SK-N-SH (cell line): Measurements from ENCODE around the gene EPB41L1. TPM values are rescaled to one million over a fixed set of nuclear protein-coding genes. Genes with fewer than 3 reads are reported as not detected.

Source experiments
- CTCF ChIA-PET: fragments of 300-600, 350-600 bp; formaldehyde crosslinking; extraction: SDS; loops from one replicate; lab custom pipeline; 2021; lab: Yijun Ruan, JAX
- POLR2A ChIA-PET: fragments of 350-600 bp; sonication (Branson Sonifier 250); formaldehyde crosslinking; extraction: SDS; loops from one replicate; lab custom pipeline; 2020; ENCODE audit warnings: antibody characterized with exemption, inconsistent platforms; lab: Yijun Ruan, JAX
- DNase-seq: peaks from one replicate; pipeline ENCODE4 v3.0.0; 2012
- H2AFZ ChIP-seq: fragments of 200-600 bp; sonication (generic); 2 replicates; pipeline ENCODE4 v1.8.1; 2016; ENCODE audit warnings: antibody characterized with exemption, mild to moderate bottlenecking, low read depth
- H3F3A ChIP-seq: fragments of 200-600 bp; sonication (generic); replicated peaks from 2 replicates; pipeline ENCODE3; 2016; ENCODE audit warnings: antibody characterized with exemption, mild to moderate bottlenecking; ENCODE audit not compliant: insufficient read depth
- H3K27ac ChIP-seq, 2 experiments: fragments of 200-500 bp in 1 of 2; fragments of 200-600 bp in 1 of 2; sonication (Bioruptor generic) in 1 of 2; sonication (generic), shearing (Covaris generic) in 1 of 2; 2 replicates each; pipeline versions ENCODE4 v1.5.1 to v1.6.1; 2014 to 2016; ENCODE audit warnings: low read depth in 2 of 2, inconsistent platforms in 1 of 2, low read length in 1 of 2, mild to moderate bottlenecking in 1 of 2, mixed read lengths in 1 of 2
- H3K27me3 ChIP-seq: fragments of 200-600 bp; sonication (generic), shearing (Covaris generic); 2 replicates; pipeline ENCODE4 v1.6.1; 2016; ENCODE audit warnings: mixed run types; ENCODE audit not compliant: insufficient read depth
- H3K36me3 ChIP-seq, 2 experiments: fragments of 200-500 bp in 1 of 2; fragments of 200-600 bp in 1 of 2; sonication (Bioruptor generic) in 1 of 2; sonication (generic) in 1 of 2; replicated peaks in 1 of 2; 2 replicates each; pipeline versions ENCODE3 to v1.5.1; 2014 to 2016; ENCODE audit warnings: low read length in 1 of 2, mild to moderate bottlenecking in 1 of 2; ENCODE audit not compliant: insufficient read depth in 2 of 2, control insufficient read depth in 1 of 2
- H3K4me1 ChIP-seq, 2 experiments: fragments of 200-500 bp in 1 of 2; fragments of 200-600 bp in 1 of 2; sonication (Bioruptor generic) in 1 of 2; sonication (generic), shearing (Covaris generic) in 1 of 2; 2 replicates each; pipeline versions ENCODE4 v1.5.1 to v1.6.1; 2014 to 2016; ENCODE audit warnings: low read depth in 1 of 2, low read length in 1 of 2, mixed run types in 1 of 2; ENCODE audit not compliant: insufficient read depth in 2 of 2, control insufficient read depth in 1 of 2
- H3K4me2 ChIP-seq: fragments of 200-600 bp; sonication (generic), shearing (Covaris generic); 2 replicates; pipeline ENCODE4 v1.6.1; 2017; ENCODE audit warnings: mixed run types
- H3K4me3 ChIP-seq, 2 experiments: fragments of 200-500 bp in 1 of 2; fragments of 200-600 bp in 1 of 2; sonication (Bioruptor generic) in 1 of 2; sonication (generic), shearing (Covaris generic) in 1 of 2; 2 replicates each; pipeline versions ENCODE4 v1.5.1 to v1.8.1; 2014 to 2016; ENCODE audit warnings: low read depth in 2 of 2, inconsistent platforms in 1 of 2, low read length in 1 of 2, mild to moderate bottlenecking in 1 of 2, mixed read lengths in 1 of 2, moderate library complexity in 1 of 2
- H3K79me2 ChIP-seq: fragments of 200-600 bp; sonication (generic); 2 replicates; pipeline ENCODE4 v1.8.1; 2017; ENCODE audit warnings: mild to moderate bottlenecking; ENCODE audit not compliant: insufficient read depth
- H3K9ac ChIP-seq: fragments of 200-600 bp; sonication (generic); 2 replicates; pipeline ENCODE4 v1.6.1; 2017; ENCODE audit warnings: mixed run types
- H3K9me2 ChIP-seq: fragments of 200-600 bp; sonication (generic); 2 replicates; pipeline ENCODE4 v1.6.1; 2017; ENCODE audit warnings: mixed run types
- H3K9me3 ChIP-seq: fragments of 200-600 bp; sonication (generic); 2 replicates; pipeline ENCODE4 v1.6.1; 2017; ENCODE audit warnings: mixed run types, mild to moderate bottlenecking, moderate library complexity
- H4K20me1 ChIP-seq: fragments of 200-600 bp; sonication (generic); 2 replicates; pipeline ENCODE4 v1.6.1; 2017; ENCODE audit warnings: mild to moderate bottlenecking, mixed run types; ENCODE audit not compliant: insufficient read depth
- CHD2 ChIP-seq: fragments of 150-350 bp; IDR thresholded peaks from 2 replicates; pipeline ENCODE4 v1.6.1; 2018; ENCODE audit warnings: low read length; ENCODE audit not compliant: partially characterized antibody
- FOSL2 ChIP-seq: IDR thresholded peaks from 2 replicates; pipeline ENCODE4 v1.4.0; 2012; ENCODE audit warnings: low read depth, mild to moderate bottlenecking, moderate library complexity, borderline replicate concordance
- GABPA ChIP-seq: IDR thresholded peaks from 2 replicates; pipeline ENCODE4 v1.4.0; 2012; ENCODE audit warnings: low read depth, mild to moderate bottlenecking
- GATA2 ChIP-seq: sonication (generic); formaldehyde crosslinking; IDR thresholded peaks from 2 replicates; pipeline ENCODE4 v1.5.0; 2020; ENCODE audit warnings: mild to moderate bottlenecking, missing genetic modification reagents
- MAX ChIP-seq: IDR thresholded peaks from 2 replicates; pipeline ENCODE4 v1.4.0; 2012; ENCODE audit warnings: low read depth
- MEF2A ChIP-seq: IDR thresholded peaks from 2 replicates; pipeline ENCODE4 v1.4.0; 2012; ENCODE audit warnings: low read depth, borderline replicate concordance
- NRF1 ChIP-seq: IDR thresholded peaks from 2 replicates; pipeline ENCODE4 v1.6.1; 2012; ENCODE audit warnings: low read depth, mild to moderate bottlenecking, low read length
- PBX3 ChIP-seq: IDR thresholded peaks from 2 replicates; pipeline ENCODE4; 2012
- RAD21 ChIP-seq: IDR thresholded peaks from 2 replicates; pipeline ENCODE4 v1.6.1; 2012; ENCODE audit warnings: mild to moderate bottlenecking, low read length
- RFX5 ChIP-seq: IDR thresholded peaks from 2 replicates; pipeline ENCODE4 v1.6.1; 2012; ENCODE audit warnings: mild to moderate bottlenecking, improper control_type of control experiment, low read length
- SIN3A ChIP-seq: IDR thresholded peaks from 2 replicates; pipeline ENCODE4 v1.6.1; 2012; ENCODE audit warnings: low read depth, mild to moderate bottlenecking, low read length, moderate library complexity, borderline replicate concordance
- TAF1 ChIP-seq: IDR thresholded peaks from 2 replicates; pipeline ENCODE4 v1.6.1; 2012; ENCODE audit warnings: low read depth, mild to moderate bottlenecking, low read length, moderate library complexity, borderline replicate concordance
- TCF12 ChIP-seq: IDR thresholded peaks from 2 replicates; pipeline ENCODE4 v1.4.0; 2012
- USF1 ChIP-seq: IDR thresholded peaks from 2 replicates; pipeline ENCODE4 v1.4.0; 2012; ENCODE audit warnings: low read depth, borderline replicate concordance
- YY1 ChIP-seq: IDR thresholded peaks from 2 replicates; pipeline ENCODE4 v1.4.0; 2012; ENCODE audit warnings: low read depth, mild to moderate bottlenecking
- WGBS: methylation state at CpG from one replicate; pipeline ENCODE4 v1.1.6; 2017; ENCODE audit warnings: low lambda C conversion rate; 5-methylcytosine and 5-hydroxymethylcytosine counted together
- polyA plus RNA-seq, 3 experiments: library from polyadenylated mRNA; depleted of rRNA; stranded (reverse); fragments of >200 nt; gene quantifications; 2 replicates each; pipeline ENCODE4 v1.2.3, GENCODE V29; 2012
- TF ChIP-seq, protein P1 (sequence below): fragments of 150-350 bp; IDR thresholded peaks from 2 replicates; pipeline ENCODE4 v1.6.1; 2016; ENCODE audit warnings: mild to moderate bottlenecking, low read depth, low read length
- TF ChIP-seq, protein P2 (sequence below): fragments of 150-350 bp; IDR thresholded peaks from 2 replicates; pipeline ENCODE4 v1.6.1; 2017; ENCODE audit warnings: antibody characterized with exemption, low read length, low read depth, borderline replicate concordance

EPB41L1 gene
- polyA plus RNA-seq, 1 of the 3 experiments (the other 2 are of a cell fraction): 26.1 TPM

DNA sequence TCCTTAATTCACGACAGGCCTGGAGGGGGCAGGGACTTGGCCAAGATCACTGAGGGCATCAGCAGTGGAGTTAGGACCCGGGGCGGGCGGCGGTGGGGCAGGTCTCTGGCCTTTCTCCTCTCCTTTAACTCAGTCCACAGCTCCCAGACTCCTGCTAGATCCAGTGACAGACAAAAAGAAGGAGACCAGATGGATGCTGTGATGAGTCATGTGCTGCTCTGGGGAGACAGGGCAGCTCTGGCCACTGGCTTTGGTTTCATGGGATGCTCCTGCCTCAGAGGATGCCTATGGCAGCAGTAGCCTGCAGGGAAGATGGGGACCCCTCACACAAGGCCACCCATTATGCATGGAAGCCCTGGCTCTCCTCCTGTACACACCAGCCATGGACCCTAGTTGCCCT, 20.5 kb downstream of the EPB41L1 start:
- 0 out of 2 replicates have a peak, but pooled peaks cover 4% of the 10 kb centered on the region for H4K20me1 ChIP-seq
- TF ChIP-seq FOSL2 (peak; percentile 58; the same call in 1 of the 2 replicates), RFX5 (no peak), TCF12 (peak; percentile 65), YY1 (no peak), PBX3 (peak; percentile 33; the same call in 1 of the 2 replicates), CHD2 (no peak), GATA2 (peak; percentile 4; the same call in 1 of the 2 replicates)
- TF ChIP-seq, protein P1, sequence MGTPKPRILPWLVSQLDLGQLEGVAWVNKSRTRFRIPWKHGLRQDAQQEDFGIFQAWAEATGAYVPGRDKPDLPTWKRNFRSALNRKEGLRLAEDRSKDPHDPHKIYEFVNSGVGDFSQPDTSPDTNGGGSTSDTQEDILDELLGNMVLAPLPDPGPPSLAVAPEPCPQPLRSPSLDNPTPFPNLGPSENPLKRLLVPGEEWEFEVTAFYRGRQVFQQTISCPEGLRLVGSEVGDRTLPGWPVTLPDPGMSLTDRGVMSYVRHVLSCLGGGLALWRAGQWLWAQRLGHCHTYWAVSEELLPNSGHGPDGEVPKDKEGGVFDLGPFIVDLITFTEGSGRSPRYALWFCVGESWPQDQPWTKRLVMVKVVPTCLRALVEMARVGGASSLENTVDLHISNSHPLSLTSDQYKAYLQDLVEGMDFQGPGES: no peak
- TF ChIP-seq, protein P2, sequence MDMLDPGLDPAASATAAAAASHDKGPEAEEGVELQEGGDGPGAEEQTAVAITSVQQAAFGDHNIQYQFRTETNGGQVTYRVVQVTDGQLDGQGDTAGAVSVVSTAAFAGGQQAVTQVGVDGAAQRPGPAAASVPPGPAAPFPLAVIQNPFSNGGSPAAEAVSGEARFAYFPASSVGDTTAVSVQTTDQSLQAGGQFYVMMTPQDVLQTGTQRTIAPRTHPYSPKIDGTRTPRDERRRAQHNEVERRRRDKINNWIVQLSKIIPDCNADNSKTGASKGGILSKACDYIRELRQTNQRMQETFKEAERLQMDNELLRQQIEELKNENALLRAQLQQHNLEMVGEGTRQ: no peak
- no peaks in the 10 kb centered on the region for H3K9me2 ChIP-seq
- no peaks in the 10 kb centered on the region for H3K79me2 ChIP-seq
- peaks cover 0 to 23% of the 10 kb centered on the region in 2 experiments; a peak in 2 of 4 replicates for H3K4me1 ChIP-seq
- no peaks in the 10 kb centered on the region for H3K9me3 ChIP-seq
- WGBS: 72% methylated on average over 5 of the region's 5 CpGs
- no peak overlapping the region for H3K4me2 ChIP-seq
- POLR2A ChIA-PET: interaction anchor here (1.4 kb wide), 1 partner anchor 13 kb away, joined by 4 read pairs; no protein-coding TSS in a partner anchor
- peak; percentile 47 for DNase-seq
- H3K27ac ChIP-seq: peak overlapping the region in 1 of 2 experiments; percentile 48; a peak in 1 of 4 replicates
- CTCF ChIA-PET: interaction anchor here (0.9 to 3.4 kb wide), 7 partner anchors 12 to 264 kb away, joined by 3 to 14 read pairs (median 6); no protein-coding TSS in a partner anchor
- no peak overlapping the region for H3K9ac ChIP-seq
- H3K36me3 ChIP-seq: peaks cover 0 to 10% of the 10 kb centered on the region in 2 experiments
- H3K4me3 ChIP-seq: no peak overlapping the region
- H3K27me3 ChIP-seq: no peaks in the 10 kb centered on the region
- no peak overlapping the region for H2AFZ ChIP-seq
- H3F3A ChIP-seq: no peaks in the 10 kb centered on the region

DNA sequence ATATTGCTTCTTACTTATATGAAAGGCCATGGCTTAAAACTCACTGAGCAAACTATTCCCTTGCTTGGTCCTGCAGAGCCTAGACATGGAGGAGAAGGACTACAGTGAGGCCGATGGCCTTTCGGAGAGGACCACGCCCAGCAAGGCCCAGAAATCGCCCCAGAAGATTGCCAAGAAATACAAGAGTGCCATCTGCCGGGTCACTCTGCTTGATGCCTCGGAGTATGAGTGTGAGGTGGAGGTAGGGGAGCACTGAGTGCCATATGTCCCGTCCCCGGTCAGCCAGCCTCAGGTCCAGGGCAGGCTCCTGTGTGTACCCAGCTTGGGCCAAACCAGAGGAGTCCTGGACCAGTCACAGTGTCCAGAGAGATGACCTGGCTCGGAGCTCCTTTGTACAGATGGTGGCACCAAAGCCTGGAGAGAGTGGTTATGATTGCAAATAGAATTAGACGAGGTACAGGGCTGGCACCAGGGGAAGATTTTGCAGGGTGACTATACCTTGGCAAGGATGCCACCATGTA, 21.0 kb downstream of the EPB41L1 start:
- WGBS: 88% methylated on average over 10 of the region's 10 CpGs

More for the DNA sequence above, 21.0 kb downstream of the EPB41L1 start:
- Histone ChIP-seq H3K27me3 (no peaks in the 10 kb centered on the region), H3K9me2 (no peaks in the 10 kb centered on the region), H3K27ac (peak overlapping the region in 1 of 2 experiments; percentile 48; a peak in 1 of 4 replicates), H3K9ac (no peak overlapping the region), H3K4me1 (peaks cover 0 to 23% of the 10 kb centered on the region in 2 experiments; a peak in 1 of 4 replicates), H3K9me3 (no peaks in the 10 kb centered on the region), H3K36me3 (peaks cover 0 to 13% of the 10 kb centered on the region in 2 experiments), H3K79me2 (no peaks in the 10 kb centered on the region), H2AFZ (no peak overlapping the region), H3K4me3 (no peak overlapping the region), H3F3A (no peaks in the 10 kb centered on the region), H4K20me1 (0 out of 2 replicates have a peak, but pooled peaks cover 4% of the 10 kb centered on the region), H3K4me2 (no peak overlapping the region)
- TF ChIP-seq FOSL2: no peak
- TF ChIP-seq MEF2A: no peak
- no peak for TF ChIP-seq USF1
- no peak for TF ChIP-seq MAX
- no peak for TF ChIP-seq RAD21
- TF ChIP-seq NRF1: no peak
- TF ChIP-seq SIN3A: no peak
- no peak for TF ChIP-seq TAF1
- TF ChIP-seq, protein P2: no peak
- no peak for TF ChIP-seq GABPA
- no peak for DNase-seq
- CTCF ChIA-PET: interaction anchor here (0.9 to 3.4 kb wide), 6 partner anchors 13 to 184 kb away, joined by 3 to 14 read pairs (median 6); no protein-coding TSS in a partner anchor
- POLR2A ChIA-PET: interaction anchor here (1.4 kb wide), 1 partner anchor 13 kb away, joined by 4 read pairs; no protein-coding TSS in a partner anchor
